Stomach (tissue), 9 donors: Measurements from ENCODE around the gene SLC25A41. TPM values are rescaled to one million over a fixed set of nuclear protein-coding genes. Genes with fewer than 3 reads are reported as not detected.

Source experiments
- DNase-seq, 2 donors: peaks; one replicate each; pipeline versions ENCODE4 v3.0.0 to v3.0.0-alpha.2; 2013 to 2019
- H3K27ac ChIP-seq, 5 donors: fragments of 200-600 bp in 4 of 5; sonication (generic) in 4 of 5; one replicate each; pipeline ENCODE4 v1.5.1; 2013 to 2019; ENCODE audit warnings: mild to moderate bottlenecking in 1 of 5, moderate library complexity in 1 of 5
- H3K27me3 ChIP-seq, 3 donors: fragments of 200-600 bp; sonication (generic); one replicate each; pipeline ENCODE4 v1.5.1; 2017 to 2019; ENCODE audit warnings: mixed run types in 1 of 3
- H3K36me3 ChIP-seq, 4 donors: fragments of 200-600 bp; sonication (generic); 1 replicate in 3 of 4; 2 replicates in 1 of 4; pipeline ENCODE4 v1.5.1; 2016 to 2019
- H3K4me1 ChIP-seq, 4 donors: fragments of 200-600 bp; sonication (generic); one replicate each; pipeline ENCODE4 v1.5.1; 2016 to 2019
- H3K4me3 ChIP-seq, 4 donors: fragments of 200-600 bp; sonication (generic) in 3 of 4; one replicate each; pipeline ENCODE4 v1.5.1; 2016 to 2019; ENCODE audit warnings: mild to moderate bottlenecking in 1 of 4
- H3K9me3 ChIP-seq, 4 donors: fragments of 200-600 bp; sonication (generic); one replicate each; pipeline ENCODE4 v1.5.1; 2016 to 2019
- EP300 ChIP-seq: sonication (generic); formaldehyde crosslinking; IDR thresholded peaks from one replicate; pipeline ENCODE4 v1.6.1; 2017; ENCODE audit warnings: antibody characterized with exemption
- POLR2A ChIP-seq, 4 donors: fragments of 450-650 bp; IDR thresholded peaks; one replicate each; pipeline ENCODE4 v1.6.1; 2016; ENCODE audit warnings: antibody characterized with exemption in 4 of 4, control low read depth in 2 of 4, mild to moderate bottlenecking in 1 of 4, moderate library complexity in 1 of 4
- POLR2AphosphoS5 ChIP-seq, 3 donors: sonication (generic); formaldehyde crosslinking; IDR thresholded peaks; one replicate each; pipeline ENCODE4 v1.6.1; 2016; ENCODE audit warnings: antibody characterized with exemption in 3 of 3
- WGBS, 5 donors: extraction: QIAGEN DNeasy Blood & Tissue Kit in 3 of 5; methylation state at CpG; one replicate each; pipeline versions ENCODE4 v1.1.5 to v1.1.7; 2013 to 2018; 5-methylcytosine and 5-hydroxymethylcytosine counted together
- intact Hi-C: fragments of 100-400 bp; cut with DNase I; formaldehyde crosslinking; loops from one replicate; pipeline ENCODE4 v1.15.1; 2023; ENCODE audit warnings: low total_unique reads
- polyA plus RNA-seq, 3 donors: library from polyadenylated mRNA; stranded (reverse); fragments of 200-250 nt; gene quantifications; one replicate each; pipeline ENCODE4 v1.2.3, GENCODE V29; 2013
- total RNA-seq, 5 donors: library from RNA; depleted of rRNA; stranded (reverse); fragments of >200 nt; gene quantifications; one replicate each; pipeline versions ENCODE4 v1.1.0 to v1.2.3, GENCODE V29; 2014 to 2016
- TF ChIP-seq, protein P1 (sequence below), 7 experiments: fragments of 450-650 bp in 4 of 7; fragments of 200-600 bp in 3 of 7; sonication (generic) in 3 of 7; IDR thresholded peaks; one replicate each; pipeline ENCODE4 v1.5.1; 2016 to 2019; ENCODE audit warnings: antibody characterized with exemption in 7 of 7, control low read depth in 2 of 7, mild to moderate bottlenecking in 1 of 7
- donor health status: healthy with polysubstance abuse.
- donor health status: Bipolar disorder and iron deficiency.
- donor health status: healthy.

The SLC25A41 gene
- total and polyA plus RNA-seq, 8 donors: 0.80 to 4.9 TPM; not detected in 6

DNA sequence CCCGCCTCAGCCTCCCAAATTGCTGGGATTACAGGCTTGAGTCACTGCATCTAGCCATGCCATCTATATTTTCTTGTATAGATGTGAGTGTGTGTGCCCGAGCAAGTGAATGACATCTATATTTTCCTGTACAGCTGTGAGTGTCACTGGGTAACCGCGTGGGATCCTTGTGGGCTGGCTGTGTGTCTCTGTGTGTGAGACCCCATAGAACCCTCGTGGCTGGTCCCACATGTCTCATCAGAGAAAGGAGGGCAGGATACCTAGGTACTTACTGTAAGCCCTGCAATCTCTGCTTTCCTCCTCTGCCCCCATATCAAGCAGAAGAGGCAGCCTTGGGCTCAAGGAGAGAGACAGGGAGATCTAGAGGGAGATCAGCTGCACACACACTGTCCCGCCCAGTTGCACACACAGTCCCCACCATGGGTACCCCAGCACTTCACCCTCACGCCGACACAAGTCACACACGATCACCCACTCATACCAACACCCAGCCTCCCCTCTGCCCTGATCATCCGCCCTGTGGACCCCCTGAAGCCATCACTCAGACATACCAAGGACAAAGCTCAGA lies 47.4 kb upstream of the SLC25A41 start:
- Histone ChIP-seq H3K9me3 (no peaks in the 10 kb centered on the region), H3K4me1 (peaks cover 2 to 12% (median 10%) of the 10 kb centered on the region in 4 donors), H3K27me3 (peaks cover 0 to 55% (median 11%) of the 10 kb centered on the region in 3 donors), H3K27ac (peak overlapping the region in 4 of 5 donors; percentile 64 to 80 (median 65)), H3K4me3 (peak overlapping the region; percentile 11 to 39 (median 38)), H3K36me3 (peaks cover 0 to under 1% (median 0%) of the 10 kb centered on the region in 4 donors)
- WGBS, 5 donors: 42 to 78% (median 69%) methylated on average over 5 to 10 of the region's 10 CpGs
- no peak for DNase-seq
- intact Hi-C loops: no loop called here
- no peak for TF ChIP-seq POLR2AphosphoS5 (IDR thresholded peaks at IDR 0.05)
- TF ChIP-seq, protein P1, sequence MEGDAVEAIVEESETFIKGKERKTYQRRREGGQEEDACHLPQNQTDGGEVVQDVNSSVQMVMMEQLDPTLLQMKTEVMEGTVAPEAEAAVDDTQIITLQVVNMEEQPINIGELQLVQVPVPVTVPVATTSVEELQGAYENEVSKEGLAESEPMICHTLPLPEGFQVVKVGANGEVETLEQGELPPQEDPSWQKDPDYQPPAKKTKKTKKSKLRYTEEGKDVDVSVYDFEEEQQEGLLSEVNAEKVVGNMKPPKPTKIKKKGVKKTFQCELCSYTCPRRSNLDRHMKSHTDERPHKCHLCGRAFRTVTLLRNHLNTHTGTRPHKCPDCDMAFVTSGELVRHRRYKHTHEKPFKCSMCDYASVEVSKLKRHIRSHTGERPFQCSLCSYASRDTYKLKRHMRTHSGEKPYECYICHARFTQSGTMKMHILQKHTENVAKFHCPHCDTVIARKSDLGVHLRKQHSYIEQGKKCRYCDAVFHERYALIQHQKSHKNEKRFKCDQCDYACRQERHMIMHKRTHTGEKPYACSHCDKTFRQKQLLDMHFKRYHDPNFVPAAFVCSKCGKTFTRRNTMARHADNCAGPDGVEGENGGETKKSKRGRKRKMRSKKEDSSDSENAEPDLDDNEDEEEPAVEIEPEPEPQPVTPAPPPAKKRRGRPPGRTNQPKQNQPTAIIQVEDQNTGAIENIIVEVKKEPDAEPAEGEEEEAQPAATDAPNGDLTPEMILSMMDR (IDR thresholded peaks at IDR 0.05): no peak
- no peak for TF ChIP-seq POLR2A (IDR thresholded peaks at IDR 0.05)
- no peak for TF ChIP-seq EP300

DNA sequence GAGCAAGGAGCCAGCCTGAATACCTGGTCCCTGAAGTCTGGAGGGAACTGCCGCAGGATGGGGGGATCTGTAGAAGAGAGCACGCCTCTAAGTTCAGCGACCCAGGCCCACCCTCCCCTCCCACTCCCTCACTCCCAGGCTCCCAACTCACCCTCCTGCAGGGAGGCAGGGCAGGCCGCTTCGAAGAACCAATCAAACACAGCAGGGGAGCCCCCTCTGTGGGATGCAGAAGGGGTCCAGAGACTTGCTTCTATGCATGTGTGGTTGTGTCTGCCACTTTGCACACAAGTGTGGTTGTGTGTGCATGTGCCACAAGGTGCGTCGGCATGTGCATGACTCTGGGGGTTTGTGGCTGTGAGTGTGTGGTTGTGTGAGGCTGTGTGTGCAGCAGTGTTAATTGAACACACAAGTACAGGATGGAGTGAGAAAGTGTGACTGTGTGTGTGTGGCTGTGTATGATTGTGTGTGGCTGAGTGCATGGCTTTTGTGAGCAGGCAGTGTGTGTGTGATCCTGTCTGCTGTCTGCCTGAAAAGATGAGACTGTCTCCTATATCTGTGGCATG lies 46.4 kb upstream of the SLC25A41 start:
- no peak for DNase-seq
- H3K4me3 ChIP-seq: no peak overlapping the region
- intact Hi-C loops: no loop called here
- H3K27me3 ChIP-seq: peaks cover 0 to 65% (median 19%) of the 10 kb centered on the region in 3 donors
- H3K27ac ChIP-seq: no peak overlapping the region
- peaks cover 0 to 10% (median 0%) of the 10 kb centered on the region in 4 donors for H3K36me3 ChIP-seq
- 61 to 77% (median 67%) methylated on average over 2 to 7 of the region's 7 CpGs for WGBS, 5 donors
- TF ChIP-seq EP300 (no peak), POLR2A (IDR thresholded peaks at IDR 0.05) (no peak), POLR2AphosphoS5 (IDR thresholded peaks at IDR 0.05) (no peak)
- TF ChIP-seq, protein P1 (IDR thresholded peaks at IDR 0.05): no peak
- H3K4me1 ChIP-seq: peaks cover 9 to 21% (median 19%) of the 10 kb centered on the region in 4 donors
- H3K9me3 ChIP-seq: no peaks in the 10 kb centered on the region

- peaks cover 0 to 68% (median 19%) of the 10 kb centered on the region in 3 donors for H3K27me3 ChIP-seq
- TF ChIP-seq POLR2A (IDR thresholded peaks at IDR 0.05): no peak
- TF ChIP-seq EP300: no peak
- TF ChIP-seq POLR2AphosphoS5 (IDR thresholded peaks at IDR 0.05): no peak
- TF ChIP-seq, protein P1 (IDR thresholded peaks at IDR 0.05): no peak
- whole genome bisulfite sequencing, 5 donors: 84 to 92% (median 90%) methylated on average over 10 to 13 of the region's 13 CpGs
Measured at GRCh38 chr19:6478815-6479214, 45.3 kb upstream of the SLC25A41 start.

DNA sequence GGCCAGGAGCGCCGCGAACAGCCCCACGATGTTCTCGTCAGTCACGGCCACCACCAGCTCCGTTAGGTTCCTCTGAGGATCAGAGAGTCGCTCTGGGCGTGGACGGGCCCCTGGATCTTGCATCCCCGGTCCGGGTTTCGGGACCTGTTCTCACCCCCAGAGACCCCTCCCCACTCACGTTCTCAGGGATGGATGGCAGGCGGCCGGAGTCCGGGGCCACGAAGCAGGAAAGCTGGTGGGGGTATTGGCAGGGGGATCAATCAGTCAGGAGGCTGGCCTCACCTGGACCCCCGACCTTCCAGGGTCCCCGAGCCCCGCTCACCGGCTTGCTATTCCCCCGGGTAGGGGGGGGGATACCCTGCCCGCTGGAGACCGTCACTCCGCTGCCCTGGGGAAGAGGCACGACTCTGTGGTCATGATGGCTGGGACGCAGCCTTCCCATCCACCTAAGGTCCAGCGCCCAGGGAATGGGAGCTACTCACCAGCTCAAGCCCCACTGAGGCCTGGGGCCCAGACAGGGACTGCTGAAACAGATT lies 43.4 kb upstream of the SLC25A41 start:
- no peak for TF ChIP-seq POLR2AphosphoS5 (IDR thresholded peaks at IDR 0.05)
- no peak for TF ChIP-seq POLR2A (IDR thresholded peaks at IDR 0.05)
- TF ChIP-seq EP300: no peak
- Histone ChIP-seq H3K36me3 (peaks cover 0 to 11% (median 0%) of the 10 kb centered on the region in 4 donors), H3K4me1 (peaks cover 9 to 26% (median 19%) of the 10 kb centered on the region in 4 donors), H3K27me3 (peaks cover 0 to 61% (median 19%) of the 10 kb centered on the region in 3 donors), H3K27ac (no peak overlapping the region), H3K9me3 (no peaks in the 10 kb centered on the region), H3K4me3 (peak overlapping the region; percentile 16 to 41 (median 29))
- intact Hi-C loops: no loop called here
- DNase-seq: no peak
- 9 to 31% (median 22%) methylated on average over 7 to 29 of the region's 29 CpGs; no CpG with 5 or more reads in 1 of the 5 donors for WGBS, 5 donors

More at GRCh38 chr19:6478815-6479214, 45.3 kb upstream of the SLC25A41 start:
- no peak overlapping the region for H3K4me3 ChIP-seq
- no peak for DNase-seq
- H3K36me3 ChIP-seq: peaks cover 0 to 11% (median 0%) of the 10 kb centered on the region in 4 donors
- H3K9me3 ChIP-seq: no peaks in the 10 kb centered on the region
- H3K4me1 ChIP-seq: peaks cover 9 to 21% (median 19%) of the 10 kb centered on the region in 4 donors
- intact Hi-C loops: no loop called here
- H3K27ac ChIP-seq: no peak overlapping the region
